NT2/D1 (cell line): ENCODE results near the gene STK16.

Source experiments
- SUZ12 ChIP-seq: IDR thresholded peaks from 2 replicates; pipeline ENCODE4 v1.6.1; 2011; ENCODE audit not compliant: insufficient read length, insufficient read depth; ENCODE audit errors: extremely low read depth
- YY1 ChIP-seq: IDR thresholded peaks from 2 replicates; pipeline ENCODE4 v1.6.1; 2011; ENCODE audit not compliant: insufficient read length, insufficient read depth
- ZNF274 ChIP-seq: IDR thresholded peaks from 2 replicates; pipeline ENCODE4 v1.6.1; 2011; ENCODE audit warnings: mild to moderate bottlenecking, low read depth, low read length

GRCh38 chr2:219297766-219298456, 52.6 kb downstream of the STK16 start:
- TF ChIP-seq SUZ12 (no peak), ZNF274 (no peak), YY1 (no peak)
